GM19099 (cell line): Measurements from ENCODE around the gene TMEFF2.

Experiments used
- POLR2A ChIP-seq: IDR thresholded peaks from 3 replicates; pipeline ENCODE4 v1.6.1; 2011; ENCODE audit warnings: low read depth; ENCODE audit not compliant: insufficient read length; ENCODE audit errors: extremely low read depth

The TMEFF2 gene

GRCh38 chr2:191910518-191910917 is 284.2 kb downstream of the TMEFF2 start:
- TF ChIP-seq POLR2A: no peak

GRCh38 chr2:191908874-191909273 is 285.9 kb downstream of the TMEFF2 start:
- no peak for TF ChIP-seq POLR2A

DNA sequence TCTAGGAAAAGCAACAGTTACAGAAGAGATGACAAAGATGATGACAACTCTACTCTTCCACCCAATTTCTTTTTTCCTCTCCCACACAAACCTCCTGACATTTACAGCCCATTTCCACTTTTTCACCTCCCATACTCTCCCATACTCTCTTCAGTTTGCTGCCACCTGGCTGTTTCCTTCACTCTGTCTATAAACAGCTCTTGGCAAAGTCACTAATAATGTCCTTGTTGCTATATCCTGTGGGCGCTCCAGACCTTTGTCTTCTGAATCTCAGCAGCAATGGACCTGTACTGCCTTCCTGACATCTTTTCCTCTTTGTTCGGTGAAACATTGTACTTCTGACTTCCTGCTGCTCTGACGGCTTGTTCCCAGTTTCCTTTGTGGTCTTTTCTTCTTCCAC is 287.2 kb downstream of the TMEFF2 start:
- TF ChIP-seq POLR2A: no peak

GRCh38 chr2:191907091-191907490 is 287.6 kb downstream of the TMEFF2 start:
- no peak for TF ChIP-seq POLR2A

- no peak for TF ChIP-seq POLR2A
These were observed 289.4 kb downstream of the TMEFF2 start for GRCh38 chr2:191905336-191905735.

- TF ChIP-seq POLR2A: no peak
These were observed 293.7 kb downstream of the TMEFF2 start for GRCh38 chr2:191901031-191901430.

DNA sequence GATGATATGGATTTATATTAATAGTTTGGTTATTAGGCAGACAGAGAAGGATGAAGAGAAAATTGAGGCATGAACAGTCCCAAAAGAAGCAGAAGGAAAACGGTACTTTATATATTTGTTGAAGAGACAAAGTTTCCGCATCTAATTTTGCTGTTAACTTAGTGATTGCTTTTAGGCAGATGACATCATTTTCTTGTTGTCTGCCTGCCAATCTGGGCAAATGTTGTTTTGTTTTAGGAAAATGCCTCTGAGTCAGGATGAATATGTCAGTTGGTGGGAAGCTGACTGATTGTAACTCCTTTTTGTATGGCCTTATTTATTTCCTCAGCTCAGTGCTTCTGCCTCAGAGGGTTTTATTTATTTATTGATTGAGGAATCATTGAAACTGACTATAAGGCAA is 295.3 kb downstream of the TMEFF2 start:
- TF ChIP-seq POLR2A: no peak
